Measurements from ENCODE around the gene POMGNT1. TPM values are rescaled to one million over a fixed set of nuclear protein-coding genes. Genes with fewer than 3 reads are reported as not detected.

Gene POMGNT1
- polyA plus RNA-seq, 3 donors: 10.3 to 16.7 (median 12.2) TPM

- Mint-ChIP-seq H3K4me1 (peaks cover 16% of the 10 kb centered on the region), H3K36me3 (no peaks in the 10 kb centered on the region), H3K9me3 (no peaks in the 10 kb centered on the region), H3K27me3 (ENCODE audit: low read depth in 3 of 3) (peaks cover 0 to 3% (median 2%) of the 10 kb centered on the region in 3 donors), H3K4me3 (no peak overlapping the region), H3K27ac (no peak overlapping the region)
- no peaks in the 10 kb centered on the region for H3K9me3 ChIP-seq (replicated peaks in 1 of 2; ENCODE audit: control insufficient read depth in 1 of 2, insufficient read depth in 1 of 2, low read length in 2 of 2)
- peaks cover 5 to 13% of the 10 kb centered on the region in 2 donors for H3K4me1 ChIP-seq (ENCODE audit: control insufficient read depth in 1 of 2, insufficient read depth in 2 of 2, low read length in 2 of 2)
- H3K79me2 ChIP-seq (ENCODE audit: insufficient read depth, low read length): no peaks in the 10 kb centered on the region
- no peak overlapping the region for H3K4me2 ChIP-seq (replicated peaks; ENCODE audit: extremely low read depth, low read length, poor library complexity, severe bottlenecking)
- no peak for DNase-seq
- no peak for TF ChIP-seq CTCF (IDR thresholded peaks at IDR 0.05)
- no peaks in the 10 kb centered on the region for H4K20me1 ChIP-seq (ENCODE audit: insufficient read depth, low read length)
- no peak overlapping the region for H3K27ac ChIP-seq (ENCODE audit: low read depth in 1 of 2, low read length in 2 of 2)
- intact Hi-C loops (cut with micrococcal nuclease): no loop called here
- no peak overlapping the region for H3K4me3 ChIP-seq (replicated peaks in 1 of 3; ENCODE audit: low read depth in 2 of 3, low read length in 3 of 3)
- no peak overlapping the region for H2AFZ ChIP-seq (ENCODE audit: insufficient read depth, low read depth, low read length, poor library complexity, severe bottlenecking)
- H3K36me3 ChIP-seq (replicated peaks in 1 of 2; ENCODE audit: control insufficient read depth in 1 of 2, insufficient read depth in 2 of 2, low read length in 2 of 2): no peaks in the 10 kb centered on the region
- no peaks in the 10 kb centered on the region for H3K27me3 ChIP-seq (ENCODE audit: control insufficient read depth in 2 of 2, insufficient read depth in 2 of 2, low read length in 2 of 2)
- WGBS (ENCODE audit: insufficient coverage): 58% methylated on average over 6 of the region's 12 CpGs
- H3K9ac ChIP-seq (ENCODE audit: insufficient read depth, low read length, poor library complexity, severe bottlenecking): no peak overlapping the region
Observed at GRCh38 chr1:46180082-46180616, 18.1 kb downstream of the POMGNT1 start.

DNA sequence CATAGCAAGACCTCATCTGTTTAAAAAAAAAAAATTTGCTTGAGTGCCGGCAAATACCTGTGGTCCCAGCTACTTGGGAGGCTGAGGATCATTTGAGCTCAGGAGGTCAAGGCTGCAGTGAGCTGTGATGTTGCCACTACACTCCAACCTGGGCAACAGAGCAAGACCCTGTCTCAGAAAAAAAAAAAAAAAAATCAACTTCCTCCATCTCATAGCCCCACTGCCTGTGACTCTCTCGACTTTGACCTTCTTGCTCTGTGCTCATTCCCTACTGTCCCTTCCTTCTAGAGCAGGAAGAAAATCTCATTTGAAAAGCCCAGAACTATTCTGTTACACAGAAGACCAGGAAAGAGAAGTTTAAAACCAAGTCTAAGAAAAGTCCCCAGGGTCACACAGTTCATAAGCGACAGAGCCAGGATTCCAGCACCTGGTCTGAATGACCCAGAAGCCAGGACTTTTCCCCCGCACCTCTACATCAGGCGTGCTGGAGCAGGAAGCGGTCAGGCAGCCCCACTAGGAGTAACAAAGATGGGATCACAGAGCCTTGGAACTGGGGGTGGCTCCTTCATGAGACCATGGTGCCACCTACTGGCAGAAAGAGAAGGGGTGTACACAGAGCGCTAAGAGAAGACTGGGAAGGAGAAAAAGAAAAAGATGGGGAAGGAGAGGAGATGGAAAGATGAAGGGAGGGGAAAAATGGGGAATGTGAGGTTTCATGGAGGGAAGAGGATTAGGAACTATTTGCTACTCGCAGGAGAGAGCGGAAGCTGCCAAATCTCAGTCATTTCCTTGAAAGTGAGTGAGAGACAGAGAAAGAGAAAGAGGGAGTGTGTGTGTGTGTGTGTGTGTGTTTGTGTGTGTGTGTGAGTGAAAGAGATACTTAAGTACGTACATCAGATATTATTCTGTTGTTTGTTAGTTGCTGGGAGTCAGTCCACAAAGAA is 18.8 kb downstream of the POMGNT1 start:
- no peak overlapping the region for H3K27ac ChIP-seq (ENCODE audit: low read depth in 1 of 2, low read length in 2 of 2)
- H2AFZ ChIP-seq (ENCODE audit: insufficient read depth, low read depth, low read length, poor library complexity, severe bottlenecking): peak overlapping the region; percentile 49
- 16% methylated on average over 7 of the region's 10 CpGs for WGBS (ENCODE audit: insufficient coverage)
- no peaks in the 10 kb centered on the region for H3K79me2 ChIP-seq (ENCODE audit: insufficient read depth, low read length)
- H4K20me1 ChIP-seq (ENCODE audit: insufficient read depth, low read length): no peaks in the 10 kb centered on the region
- Mint-ChIP-seq H3K9me3 (no peaks in the 10 kb centered on the region), H3K4me3 (no peak overlapping the region), H3K36me3 (no peaks in the 10 kb centered on the region), H3K4me1 (peaks cover 11% of the 10 kb centered on the region), H3K27ac (no peak overlapping the region), H3K27me3 (ENCODE audit: low read depth in 3 of 3) (peaks cover 0 to 3% (median 2%) of the 10 kb centered on the region in 3 donors)
- H3K27me3 ChIP-seq (ENCODE audit: control insufficient read depth in 2 of 2, insufficient read depth in 2 of 2, low read length in 2 of 2): no peaks in the 10 kb centered on the region
- TF ChIP-seq CTCF (IDR thresholded peaks at IDR 0.05): peak; percentile 88
- H3K4me3 ChIP-seq (replicated peaks in 1 of 3; ENCODE audit: low read depth in 2 of 3, low read length in 3 of 3): no peak overlapping the region
- peak; percentile 53 to 64 (median 64) for DNase-seq
- intact Hi-C loops (cut with micrococcal nuclease): loop anchor here (1.0 kb wide), 1 partner anchor 142 kb away; no protein-coding TSS in a partner anchor
- H3K4me2 ChIP-seq (replicated peaks; ENCODE audit: extremely low read depth, low read length, poor library complexity, severe bottlenecking): no peak overlapping the region
- H3K9ac ChIP-seq (ENCODE audit: insufficient read depth, low read length, poor library complexity, severe bottlenecking): no peak overlapping the region
- no peaks in the 10 kb centered on the region for H3K36me3 ChIP-seq (replicated peaks in 1 of 2; ENCODE audit: control insufficient read depth in 1 of 2, insufficient read depth in 2 of 2, low read length in 2 of 2)
- H3K4me1 ChIP-seq (ENCODE audit: control insufficient read depth in 1 of 2, insufficient read depth in 2 of 2, low read length in 2 of 2): peaks cover 5 to 12% of the 10 kb centered on the region in 2 donors
- H3K9me3 ChIP-seq (replicated peaks in 1 of 2; ENCODE audit: control insufficient read depth in 1 of 2, insufficient read depth in 1 of 2, low read length in 2 of 2): no peaks in the 10 kb centered on the region
